Measurements from ENCODE around the gene RASSF3. TPM values are rescaled to one million over a fixed set of nuclear protein-coding genes. Genes with fewer than 3 reads are reported as not detected.

RASSF3 gene
- total RNA-seq, 1 experiment from 2014 or later = 13.4 TPM

DNA sequence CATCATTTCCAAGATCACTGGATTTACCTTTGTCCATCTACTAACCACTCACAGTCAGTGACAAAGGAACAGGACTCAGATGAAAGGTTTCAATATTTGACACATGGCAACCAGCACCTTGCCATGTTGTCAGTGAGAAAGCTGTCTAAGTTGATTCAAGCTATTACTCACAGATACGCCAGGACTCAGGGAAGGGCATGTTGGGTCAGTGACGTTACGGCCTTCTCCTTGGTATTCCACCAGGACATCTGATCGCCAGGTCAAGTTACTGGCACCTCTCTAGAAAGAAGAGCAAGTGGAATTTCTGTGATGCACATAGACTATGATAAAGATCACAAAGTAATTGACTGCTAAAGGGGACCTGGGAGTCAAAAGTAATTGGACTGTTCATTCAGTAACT lies 112.5 kb downstream of the RASSF3 start:
- ATAC-seq = no peak
- TF ChIP-seq EZH2phosphoT487 (IDR thresholded peaks at IDR 0.05; ENCODE audit: borderline replicate concordance, low read length) = no peak
- TF ChIP-seq EZH2 (IDR thresholded peaks at IDR 0.05; ENCODE audit: low read length, unreplicated experiment) = no peak
- no peak for TF ChIP-seq CTCF (conservative IDR thresholded peaks at IDR 0.05; ENCODE audit: low read depth, low read length)
- ChIA-PET CTCF (no interaction called here), POLR2A (ENCODE audit: unreplicated experiment) (no interaction called here)
- H2AFZ ChIP-seq (ENCODE audit: low read length) = no peak overlapping the region
- peaks cover 24% of the 10 kb centered on the region for H3K36me3 ChIP-seq (ENCODE audit: low read depth, low read length)
- DNase-seq = no peak
- no peaks in the 10 kb centered on the region for H3K9me2 ChIP-seq (replicated peaks; ENCODE audit: low read length)
- no peaks in the 10 kb centered on the region for H3K79me2 ChIP-seq (ENCODE audit: low read length)
- H3K27ac ChIP-seq (ENCODE audit: low read length) = no peak overlapping the region
- intact Hi-C loops (cut with micrococcal nuclease) = no loop called here
- H3K9ac ChIP-seq (ENCODE audit: low read length) = no peak overlapping the region
- BruUV-seq (replicated peaks) = no TSS peak
- H3K27me3 ChIP-seq (ENCODE audit: low read length) = no peaks in the 10 kb centered on the region
- H3K9me3 ChIP-seq (ENCODE audit: low read length) = no peaks in the 10 kb centered on the region
- H3K4me3 ChIP-seq (ENCODE audit: low read length) = no peak overlapping the region
- H3F3A ChIP-seq (ENCODE audit: low read length, unreplicated experiment) = no peaks in the 10 kb centered on the region
- H3K4me2 ChIP-seq (ENCODE audit: low read length) = no peak overlapping the region
- no peaks in the 10 kb centered on the region for H3K4me1 ChIP-seq (ENCODE audit: insufficient read depth, low read length)
- H4K20me1 ChIP-seq (ENCODE audit: low read length) = no peaks in the 10 kb centered on the region

GRCh38 chr12:64723630-64724029 lies 113.3 kb downstream of the RASSF3 start:
- H3K4me1 ChIP-seq (ENCODE audit: insufficient read depth, low read length) = no peaks in the 10 kb centered on the region
- no peaks in the 10 kb centered on the region for H3K9me2 ChIP-seq (replicated peaks; ENCODE audit: low read length)
- TF ChIP-seq CTCF (conservative IDR thresholded peaks at IDR 0.05; ENCODE audit: low read depth, low read length) (no peak), EZH2 (IDR thresholded peaks at IDR 0.05; ENCODE audit: low read length, unreplicated experiment) (no peak), EZH2phosphoT487 (IDR thresholded peaks at IDR 0.05; ENCODE audit: borderline replicate concordance, low read length) (no peak)
- no peak overlapping the region for H3K9ac ChIP-seq (ENCODE audit: low read length)
- H3F3A ChIP-seq (ENCODE audit: low read length, unreplicated experiment) = no peaks in the 10 kb centered on the region
- no peak overlapping the region for H2AFZ ChIP-seq (ENCODE audit: low read length)
- H3K4me2 ChIP-seq (ENCODE audit: low read length) = no peak overlapping the region
- peaks cover 24% of the 10 kb centered on the region for H3K36me3 ChIP-seq (ENCODE audit: low read depth, low read length)
- no peaks in the 10 kb centered on the region for H3K79me2 ChIP-seq (ENCODE audit: low read length)
- no TSS peak for BruUV-seq (replicated peaks)
- no peaks in the 10 kb centered on the region for H4K20me1 ChIP-seq (ENCODE audit: low read length)
- H3K27ac ChIP-seq (ENCODE audit: low read length) = no peak overlapping the region
- DNase-seq = no peak
- H3K27me3 ChIP-seq (ENCODE audit: low read length) = no peaks in the 10 kb centered on the region
- ATAC-seq = no peak
- no peak overlapping the region for H3K4me3 ChIP-seq (ENCODE audit: low read length)
- POLR2A ChIA-PET (ENCODE audit: unreplicated experiment) = no interaction called here
- CTCF ChIA-PET = no interaction called here
- intact Hi-C loops (cut with micrococcal nuclease) = no loop called here
- no peaks in the 10 kb centered on the region for H3K9me3 ChIP-seq (ENCODE audit: low read length)

DNA sequence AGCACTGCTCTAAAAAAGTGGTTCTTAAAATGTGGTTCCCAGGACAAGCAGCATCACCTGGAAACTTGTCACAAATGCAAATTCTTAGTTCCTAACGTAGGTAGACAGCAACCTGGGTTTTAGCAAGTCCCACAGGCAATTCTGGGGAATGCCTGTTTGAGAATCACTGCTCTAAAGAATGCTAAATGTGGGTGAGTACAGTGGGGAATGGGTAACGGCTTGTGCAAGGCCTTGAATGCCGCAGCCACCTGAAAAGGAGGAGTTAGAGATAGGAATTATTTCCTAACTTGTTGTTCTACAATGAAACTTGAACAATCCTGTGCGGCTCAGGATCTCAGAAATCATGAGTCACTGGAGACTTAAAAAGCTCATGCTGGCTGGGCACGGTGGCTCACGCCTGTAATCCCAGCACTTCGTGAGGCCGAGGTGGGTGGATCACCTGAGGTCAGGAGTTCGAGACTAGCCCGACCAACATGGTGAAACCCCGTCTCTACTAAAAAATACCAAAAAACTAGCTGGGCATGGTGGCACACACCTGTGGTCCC lies 114.0 kb downstream of the RASSF3 start:
- no peaks in the 10 kb centered on the region for H3K79me2 ChIP-seq (ENCODE audit: low read length)
- POLR2A ChIA-PET (ENCODE audit: unreplicated experiment) = no interaction called here
- CTCF ChIA-PET = no interaction called here

More for the DNA sequence above, 114.0 kb downstream of the RASSF3 start:
- Histone ChIP-seq H3K4me3 (ENCODE audit: low read length) (no peak overlapping the region), H3K4me1 (ENCODE audit: insufficient read depth, low read length) (no peaks in the 10 kb centered on the region), H3K4me2 (ENCODE audit: low read length) (no peak overlapping the region), H3K36me3 (ENCODE audit: low read depth, low read length) (peaks cover 24% of the 10 kb centered on the region), H3K27ac (ENCODE audit: low read length) (no peak overlapping the region), H3F3A (ENCODE audit: low read length, unreplicated experiment) (no peaks in the 10 kb centered on the region), H2AFZ (ENCODE audit: low read length) (no peak overlapping the region), H3K27me3 (ENCODE audit: low read length) (no peaks in the 10 kb centered on the region), H3K9ac (ENCODE audit: low read length) (no peak overlapping the region), H4K20me1 (ENCODE audit: low read length) (no peaks in the 10 kb centered on the region), H3K9me3 (ENCODE audit: low read length) (no peaks in the 10 kb centered on the region), H3K9me2 (replicated peaks; ENCODE audit: low read length) (no peaks in the 10 kb centered on the region)
- TF ChIP-seq EZH2phosphoT487 (IDR thresholded peaks at IDR 0.05; ENCODE audit: borderline replicate concordance, low read length) (no peak), CTCF (conservative IDR thresholded peaks at IDR 0.05; ENCODE audit: low read depth, low read length) (no peak), EZH2 (IDR thresholded peaks at IDR 0.05; ENCODE audit: low read length, unreplicated experiment) (no peak)
- BruUV-seq (replicated peaks) = no TSS peak
- no peak for DNase-seq
- ATAC-seq = no peak
- intact Hi-C loops (cut with micrococcal nuclease) = no loop called here
